DOHH2 (cell line): ENCODE results near the gene MPP4.

Source experiments
- H3F3A ChIP-seq: fragments of 200-600 bp; sonication (generic), shearing (Covaris generic); 2 replicates; pipeline ENCODE4 v1.6.0; 2016; ENCODE audit warnings: antibody characterized with exemption, mild to moderate bottlenecking; ENCODE audit not compliant: control insufficient read depth, insufficient read depth
- H3K27ac ChIP-seq: fragments of 200-600 bp; sonication (generic); 2 replicates; pipeline ENCODE4 v1.5.1; 2014; ENCODE audit warnings: low read depth, mild to moderate bottlenecking, low read length, moderate library complexity
- H3K27me3 ChIP-seq: fragments of 200-600 bp; sonication (generic); 2 replicates; pipeline ENCODE4 v1.6.1; 2014; ENCODE audit warnings: mild to moderate bottlenecking, low read length, mixed read lengths; ENCODE audit not compliant: control insufficient read depth
- H3K36me3 ChIP-seq: fragments of 200-600 bp; sonication (generic); 2 replicates; pipeline ENCODE4 v1.6.1; 2014; ENCODE audit warnings: mild to moderate bottlenecking, low read length, moderate library complexity, mixed read lengths; ENCODE audit not compliant: control insufficient read depth
- H3K4me1 ChIP-seq: fragments of 200-600 bp; sonication (generic); 2 replicates; pipeline ENCODE4 v1.6.1; 2014; ENCODE audit warnings: mild to moderate bottlenecking, low read length, mixed read lengths; ENCODE audit not compliant: control insufficient read depth
- H3K4me2 ChIP-seq: fragments of 200-600 bp; sonication (generic); 2 replicates; pipeline ENCODE4 v1.6.0; 2014; ENCODE audit warnings: mild to moderate bottlenecking, low read length, moderate library complexity
- H3K4me3 ChIP-seq: fragments of 200-600 bp; sonication (generic); 2 replicates; pipeline ENCODE4 v1.5.1; 2014; ENCODE audit warnings: mild to moderate bottlenecking, low read length, mixed read lengths
- H3K79me2 ChIP-seq: fragments of 200-600 bp; sonication (generic); 2 replicates; pipeline ENCODE4 v1.6.1; 2014; ENCODE audit warnings: mild to moderate bottlenecking, low read length, mixed read lengths; ENCODE audit not compliant: control insufficient read depth
- H3K9me2 ChIP-seq: fragments of 200-600 bp; sonication (generic); replicated peaks from 2 replicates; pipeline ENCODE4 v1.6.1; 2014; ENCODE audit warnings: mild to moderate bottlenecking, low read length, mixed read lengths; ENCODE audit not compliant: control insufficient read depth
- H3K9me3 ChIP-seq: fragments of 200-600 bp; sonication (generic); 2 replicates; pipeline ENCODE4 v1.6.1; 2014; ENCODE audit warnings: antibody characterized with exemption, low read length, mixed read lengths; ENCODE audit not compliant: control insufficient read depth, insufficient read depth
- H4K20me1 ChIP-seq: fragments of 200-600 bp; sonication (generic); 2 replicates; pipeline ENCODE4 v1.6.0; 2014; ENCODE audit warnings: low read depth, mild to moderate bottlenecking, antibody characterized with exemption, low read length, moderate library complexity; ENCODE audit not compliant: control insufficient read depth, insufficient read depth
- EZH2phosphoT487 ChIP-seq: fragments of 200-600 bp; sonication (generic); IDR thresholded peaks from 2 replicates; pipeline ENCODE4 v1.6.1; 2017; ENCODE audit warnings: borderline replicate concordance, mild to moderate bottlenecking, antibody characterized with exemption, low read length, moderate library complexity, mixed read lengths
- TF ChIP-seq, protein P1 (sequence below): fragments of 200-600 bp; sonication (generic); IDR thresholded peaks from one replicate; pipeline ENCODE4 v1.5.1; 2014; ENCODE audit warnings: antibody characterized with exemption, mild to moderate bottlenecking, low read depth, low read length; ENCODE audit not compliant: poor library complexity, severe bottlenecking

The MPP4 gene

GRCh38 chr2:201734111-201734510 lies 35.7 kb upstream of the MPP4 start:
- no peak for TF ChIP-seq EZH2phosphoT487
- Histone ChIP-seq H3K27ac (no peak overlapping the region), H3K4me3 (no peak overlapping the region), H3K27me3 (no peaks in the 10 kb centered on the region), H3K36me3 (no peaks in the 10 kb centered on the region), H3K79me2 (no peaks in the 10 kb centered on the region), H3K4me2 (no peak overlapping the region), H3F3A (no peaks in the 10 kb centered on the region), H4K20me1 (no peaks in the 10 kb centered on the region), H3K9me3 (no peaks in the 10 kb centered on the region), H3K4me1 (peaks cover 5% of the 10 kb centered on the region), H3K9me2 (no peaks in the 10 kb centered on the region)

DNA sequence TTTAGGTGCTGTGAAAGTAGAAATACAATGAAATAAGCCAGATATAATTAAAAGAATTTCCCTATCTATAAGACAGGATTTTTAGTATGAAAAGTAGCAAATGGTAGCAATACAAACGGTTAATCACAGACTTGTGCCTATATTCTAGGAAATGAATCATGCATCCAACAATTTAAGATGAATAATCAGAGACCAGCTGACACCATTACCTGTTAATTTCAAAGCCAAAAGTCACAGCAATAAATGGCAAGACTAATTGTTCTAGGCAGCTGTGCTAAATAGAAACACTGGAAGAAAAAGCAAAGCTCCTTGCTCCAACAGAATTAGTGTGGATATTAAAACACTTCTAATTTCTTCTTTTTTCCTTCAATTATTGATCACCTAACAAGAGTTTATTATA lies 35.1 kb upstream of the MPP4 start:
- H3K9me2 ChIP-seq = no peaks in the 10 kb centered on the region
- H3K4me1 ChIP-seq = peaks cover 5% of the 10 kb centered on the region
- H3K27me3 ChIP-seq = no peaks in the 10 kb centered on the region
- no peak overlapping the region for H3K27ac ChIP-seq
- TF ChIP-seq, protein P1, sequence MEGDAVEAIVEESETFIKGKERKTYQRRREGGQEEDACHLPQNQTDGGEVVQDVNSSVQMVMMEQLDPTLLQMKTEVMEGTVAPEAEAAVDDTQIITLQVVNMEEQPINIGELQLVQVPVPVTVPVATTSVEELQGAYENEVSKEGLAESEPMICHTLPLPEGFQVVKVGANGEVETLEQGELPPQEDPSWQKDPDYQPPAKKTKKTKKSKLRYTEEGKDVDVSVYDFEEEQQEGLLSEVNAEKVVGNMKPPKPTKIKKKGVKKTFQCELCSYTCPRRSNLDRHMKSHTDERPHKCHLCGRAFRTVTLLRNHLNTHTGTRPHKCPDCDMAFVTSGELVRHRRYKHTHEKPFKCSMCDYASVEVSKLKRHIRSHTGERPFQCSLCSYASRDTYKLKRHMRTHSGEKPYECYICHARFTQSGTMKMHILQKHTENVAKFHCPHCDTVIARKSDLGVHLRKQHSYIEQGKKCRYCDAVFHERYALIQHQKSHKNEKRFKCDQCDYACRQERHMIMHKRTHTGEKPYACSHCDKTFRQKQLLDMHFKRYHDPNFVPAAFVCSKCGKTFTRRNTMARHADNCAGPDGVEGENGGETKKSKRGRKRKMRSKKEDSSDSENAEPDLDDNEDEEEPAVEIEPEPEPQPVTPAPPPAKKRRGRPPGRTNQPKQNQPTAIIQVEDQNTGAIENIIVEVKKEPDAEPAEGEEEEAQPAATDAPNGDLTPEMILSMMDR = no peak
- no peak for TF ChIP-seq EZH2phosphoT487
- H4K20me1 ChIP-seq = no peaks in the 10 kb centered on the region
- no peak overlapping the region for H3K4me3 ChIP-seq
- H3K79me2 ChIP-seq = no peaks in the 10 kb centered on the region
- no peak overlapping the region for H3K4me2 ChIP-seq
- H3F3A ChIP-seq = no peaks in the 10 kb centered on the region
- H3K36me3 ChIP-seq = no peaks in the 10 kb centered on the region
- H3K9me3 ChIP-seq = no peaks in the 10 kb centered on the region

- no peak overlapping the region for H3K4me2 ChIP-seq
- H3K9me2 ChIP-seq = no peaks in the 10 kb centered on the region
- H3K9me3 ChIP-seq = no peaks in the 10 kb centered on the region
- H3K36me3 ChIP-seq = no peaks in the 10 kb centered on the region
- no peak overlapping the region for H3K4me3 ChIP-seq
- TF ChIP-seq EZH2phosphoT487 = no peak
- TF ChIP-seq, protein P1 = no peak
- no peaks in the 10 kb centered on the region for H4K20me1 ChIP-seq
- H3K79me2 ChIP-seq = no peaks in the 10 kb centered on the region
- H3K27ac ChIP-seq = no peak overlapping the region
- H3K4me1 ChIP-seq = peaks cover 5% of the 10 kb centered on the region
- no peaks in the 10 kb centered on the region for H3K27me3 ChIP-seq
- H3F3A ChIP-seq = no peaks in the 10 kb centered on the region
Observed at GRCh38 chr2:201730651-201731285, 32.3 kb upstream of the MPP4 start.

DNA sequence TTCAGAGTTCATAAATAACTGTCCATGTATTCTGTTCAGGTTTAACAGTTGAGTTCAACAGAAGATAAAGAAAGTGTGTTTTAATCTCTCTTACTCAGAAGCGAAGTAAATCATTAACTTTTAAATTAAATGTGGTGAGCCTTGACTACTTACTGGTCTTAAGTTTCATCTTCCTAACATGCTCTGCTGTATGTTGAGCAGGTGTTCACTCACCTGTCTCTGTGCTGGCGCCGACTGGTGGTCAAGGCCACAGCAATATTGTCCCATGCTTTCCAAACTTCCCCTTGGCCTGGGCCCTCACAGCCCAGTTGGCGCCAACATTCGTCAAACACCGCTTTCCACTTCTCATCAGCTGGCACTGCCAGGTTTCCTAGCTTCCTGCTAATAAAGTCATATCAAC lies 17.0 kb upstream of the MPP4 start:
- Histone ChIP-seq H3K9me3 (no peaks in the 10 kb centered on the region), H3K36me3 (no peaks in the 10 kb centered on the region), H4K20me1 (no peaks in the 10 kb centered on the region), H3F3A (no peaks in the 10 kb centered on the region), H3K4me2 (no peak overlapping the region), H3K4me3 (no peak overlapping the region), H3K27ac (no peak overlapping the region), H3K27me3 (no peaks in the 10 kb centered on the region), H3K79me2 (no peaks in the 10 kb centered on the region), H3K4me1 (no peaks in the 10 kb centered on the region), H3K9me2 (no peaks in the 10 kb centered on the region)
- TF ChIP-seq, protein P1 = no peak
- TF ChIP-seq EZH2phosphoT487 = no peak
